Dermis blood vessel endothelial cell (primary cell): ENCODE results near the gene PTPDC1. TPM values are rescaled to one million over a fixed set of nuclear protein-coding genes. Genes with fewer than 3 reads are reported as not detected.
A peak's percentile ranks its signal among the peaks of the same experiment; 100 is the strongest.

ENCODE experiments used
- DNase-seq: peaks from one replicate; pipeline ENCODE4 v3.0.0; 2010
- total RNA-seq: library from RNA; depleted of rRNA; stranded (reverse); fragments of >200 nt; gene quantifications from 2 replicates; pipeline ENCODE4 v1.2.3, GENCODE V29; 2014

PTPDC1 gene, protein sequence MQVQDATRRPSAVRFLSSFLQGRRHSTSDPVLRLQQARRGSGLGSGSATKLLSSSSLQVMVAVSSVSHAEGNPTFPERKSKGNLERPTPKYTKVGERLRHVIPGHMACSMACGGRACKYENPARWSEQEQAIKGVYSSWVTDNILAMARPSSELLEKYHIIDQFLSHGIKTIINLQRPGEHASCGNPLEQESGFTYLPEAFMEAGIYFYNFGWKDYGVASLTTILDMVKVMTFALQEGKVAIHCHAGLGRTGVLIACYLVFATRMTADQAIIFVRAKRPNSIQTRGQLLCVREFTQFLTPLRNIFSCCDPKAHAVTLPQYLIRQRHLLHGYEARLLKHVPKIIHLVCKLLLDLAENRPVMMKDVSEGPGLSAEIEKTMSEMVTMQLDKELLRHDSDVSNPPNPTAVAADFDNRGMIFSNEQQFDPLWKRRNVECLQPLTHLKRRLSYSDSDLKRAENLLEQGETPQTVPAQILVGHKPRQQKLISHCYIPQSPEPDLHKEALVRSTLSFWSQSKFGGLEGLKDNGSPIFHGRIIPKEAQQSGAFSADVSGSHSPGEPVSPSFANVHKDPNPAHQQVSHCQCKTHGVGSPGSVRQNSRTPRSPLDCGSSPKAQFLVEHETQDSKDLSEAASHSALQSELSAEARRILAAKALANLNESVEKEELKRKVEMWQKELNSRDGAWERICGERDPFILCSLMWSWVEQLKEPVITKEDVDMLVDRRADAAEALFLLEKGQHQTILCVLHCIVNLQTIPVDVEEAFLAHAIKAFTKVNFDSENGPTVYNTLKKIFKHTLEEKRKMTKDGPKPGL
- total RNA-seq = 5.9 and 7.0 TPM in 2 replicates

- DNase-seq = peak; percentile 41
These were observed at the start of gene PTPDC1 for GRCh38 chr9:94084314-94084713. Gene PTPDC1 (plus strand): TSS chr9:94084464. CDS start chr9:94084531, 67 bp downstream.

GRCh38 chr9:94034511-94034910 lies 49.8 kb upstream of the PTPDC1 start:
- no peak for DNase-seq

- no peak for DNase-seq
These were observed 44.5 kb upstream of the PTPDC1 start for GRCh38 chr9:94039786-94040185.

GRCh38 chr9:94042516-94043360 lies 41.5 kb upstream of the PTPDC1 start:
- DNase-seq = no peak

DNA sequence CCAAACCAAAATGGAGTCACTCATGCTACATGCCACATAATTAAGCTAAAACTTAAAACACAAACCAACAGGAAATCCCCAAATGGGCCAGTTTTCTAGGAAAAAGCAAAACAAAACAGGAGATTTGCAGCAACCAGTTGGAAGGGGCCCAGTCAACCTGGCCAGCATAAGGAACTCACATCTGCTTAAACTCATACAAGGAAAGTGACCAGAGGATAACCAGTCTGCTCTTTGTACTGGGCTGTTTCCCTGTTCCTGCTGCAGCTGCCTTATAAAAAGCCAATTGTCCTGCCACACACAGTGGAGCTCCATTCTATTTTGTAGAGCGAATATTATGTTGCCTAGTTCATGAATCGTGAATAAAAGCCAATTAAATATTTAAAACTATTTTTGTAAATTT lies 29.5 kb upstream of the PTPDC1 start:
- DNase-seq = no peak

- peak; percentile 27 for DNase-seq
These were observed 27.8 kb upstream of the PTPDC1 start for GRCh38 chr9:94056442-94056974.

DNA sequence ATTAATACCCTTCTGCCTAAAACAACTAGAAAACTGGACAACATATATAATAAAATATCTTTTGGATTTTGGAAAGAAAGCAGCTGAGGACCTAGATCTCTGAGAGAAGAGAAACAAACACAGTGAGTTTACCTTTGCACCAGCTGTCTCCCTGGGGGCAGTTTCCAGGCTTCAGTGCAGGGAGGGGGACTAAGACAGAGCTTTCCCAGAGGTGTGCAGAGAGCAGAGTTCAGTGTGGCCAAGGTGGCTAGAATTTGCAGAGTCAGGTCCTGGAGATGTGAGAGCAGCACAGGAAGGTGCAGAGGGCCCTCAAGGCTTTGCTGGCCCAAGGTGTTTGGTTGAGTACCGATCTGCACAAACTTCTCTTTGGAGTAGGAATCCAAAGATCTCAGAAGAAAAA lies 26.3 kb upstream of the PTPDC1 start:
- DNase-seq = no peak

GRCh38 chr9:94061864-94062263 lies 22.4 kb upstream of the PTPDC1 start:
- no peak for DNase-seq

DNA sequence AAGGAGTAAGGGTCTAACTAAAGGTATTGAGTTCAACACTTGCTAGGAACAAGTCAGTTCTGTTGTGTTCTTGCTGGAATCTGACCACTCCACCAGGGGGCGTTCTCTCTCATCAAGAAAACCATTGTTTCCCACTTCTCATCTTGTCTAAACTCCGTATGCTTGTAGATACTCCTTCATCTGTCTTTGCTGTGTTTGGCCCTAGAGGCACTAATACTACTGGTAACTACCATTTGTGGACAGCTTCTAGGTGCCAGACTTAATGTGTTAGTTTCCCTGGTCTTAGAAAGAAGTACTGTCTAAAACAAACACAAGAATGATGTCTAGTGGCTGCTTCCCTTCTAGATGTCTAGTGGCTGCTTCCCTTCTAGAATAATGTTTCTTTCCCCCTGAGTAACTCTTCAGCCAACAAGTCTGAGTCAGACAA lies 18.7 kb upstream of the PTPDC1 start:
- peak; percentile 94 for DNase-seq

DNA sequence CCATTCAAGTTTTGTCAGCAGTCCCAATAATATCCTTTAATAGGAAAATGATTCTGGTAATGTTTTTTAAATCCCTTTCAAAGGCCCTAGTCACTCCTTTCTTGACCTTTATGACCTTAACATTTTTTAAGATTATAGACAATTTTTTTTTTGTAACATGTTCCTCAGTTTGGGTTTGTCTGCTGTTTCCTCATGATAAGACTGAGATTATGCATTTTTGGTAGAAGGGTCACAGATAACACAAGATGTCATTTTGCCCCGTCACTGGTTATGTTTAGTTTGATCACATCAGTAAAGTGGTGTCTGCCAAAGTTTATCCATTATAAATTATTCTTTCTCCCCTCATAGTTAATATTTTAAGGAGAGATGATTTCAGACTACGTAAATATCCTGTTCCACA lies 16.0 kb upstream of the PTPDC1 start:
- DNase-seq = no peak

DNA sequence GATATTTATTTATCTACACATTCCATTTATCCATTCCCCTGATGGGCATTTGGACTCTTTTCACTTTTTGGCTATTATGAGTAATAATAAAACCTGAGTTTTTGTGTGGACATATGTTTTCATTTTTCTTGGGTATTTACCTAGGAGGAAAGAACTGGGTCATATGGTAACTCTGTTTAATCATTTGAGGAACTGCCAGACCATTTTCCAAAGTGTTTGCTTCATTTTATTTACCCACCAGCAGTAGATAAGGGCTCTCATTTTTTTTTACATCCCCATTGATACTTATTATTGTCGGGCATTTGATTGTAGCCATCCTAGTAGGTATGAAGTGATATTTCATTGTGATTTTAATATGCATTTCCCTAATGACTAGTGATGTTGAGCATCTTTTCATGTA lies 7.7 kb upstream of the PTPDC1 start:
- DNase-seq = no peak

DNA sequence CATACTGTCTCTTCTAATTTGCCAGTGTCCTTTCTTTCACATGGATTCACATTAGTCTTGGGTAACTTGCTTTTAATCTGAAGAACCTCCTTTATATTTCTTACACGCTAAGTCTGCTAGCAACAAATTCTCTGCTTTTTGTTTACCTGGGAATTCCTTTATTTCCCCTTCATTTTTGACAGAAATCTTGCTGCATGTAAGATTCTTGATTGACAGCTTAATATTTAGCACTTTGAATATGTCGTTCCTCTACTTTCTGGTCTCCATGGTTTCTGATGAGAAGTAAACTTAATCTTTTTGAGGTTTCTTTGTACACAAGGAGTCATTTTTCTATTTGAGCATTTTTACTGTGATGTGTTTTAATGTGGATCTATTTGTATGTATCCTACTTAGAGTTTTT lies 6.2 kb upstream of the PTPDC1 start:
- DNase-seq = no peak

DNA sequence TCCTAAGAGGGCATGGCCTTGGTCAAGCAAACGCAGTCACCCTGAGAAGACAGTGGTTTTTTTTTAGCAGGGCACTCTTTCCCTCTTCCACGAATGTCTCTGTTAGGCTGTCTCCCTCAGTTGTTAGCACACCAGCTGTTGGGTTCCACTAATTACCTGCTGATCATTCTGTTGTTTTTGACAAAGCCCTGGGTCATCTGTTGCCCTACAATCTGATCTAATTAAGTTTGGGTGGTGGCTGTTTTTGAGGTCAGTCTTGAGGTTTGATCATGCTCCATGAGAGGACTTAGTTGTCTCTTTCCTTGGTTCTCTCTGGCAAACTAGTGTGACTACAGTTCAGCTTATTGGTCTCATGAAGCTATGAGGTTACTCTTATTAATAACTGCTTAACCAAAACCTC lies 5.0 kb upstream of the PTPDC1 start:
- no peak for DNase-seq

DNA sequence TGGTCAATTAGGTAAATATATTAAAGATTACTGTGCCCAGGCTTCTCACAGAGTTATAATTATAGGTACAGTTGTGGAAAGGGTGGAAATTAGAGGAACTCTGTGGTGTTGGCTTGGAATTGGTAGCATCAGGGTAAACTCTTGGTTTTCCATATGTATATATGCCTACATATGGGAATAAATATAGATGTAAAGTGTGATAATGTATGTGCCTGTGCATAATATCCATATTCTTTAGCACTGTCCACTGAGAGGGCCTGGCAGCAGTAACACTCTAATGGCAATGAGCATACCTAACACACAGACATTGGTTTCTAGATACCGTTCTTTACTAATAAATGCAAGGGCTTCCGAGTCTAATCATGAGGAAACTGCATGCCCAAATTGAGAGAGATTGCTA lies 4.0 kb upstream of the PTPDC1 start:
- no peak for DNase-seq

GRCh38 chr9:94081435-94081834 lies 2.8 kb upstream of the PTPDC1 start:
- no peak for DNase-seq

- no peak for DNase-seq
These were observed 2.3 kb upstream of the PTPDC1 start for GRCh38 chr9:94081864-94082463.

GRCh38 chr9:94082553-94082952 lies 1.7 kb upstream of the PTPDC1 start:
- DNase-seq = no peak

DNA sequence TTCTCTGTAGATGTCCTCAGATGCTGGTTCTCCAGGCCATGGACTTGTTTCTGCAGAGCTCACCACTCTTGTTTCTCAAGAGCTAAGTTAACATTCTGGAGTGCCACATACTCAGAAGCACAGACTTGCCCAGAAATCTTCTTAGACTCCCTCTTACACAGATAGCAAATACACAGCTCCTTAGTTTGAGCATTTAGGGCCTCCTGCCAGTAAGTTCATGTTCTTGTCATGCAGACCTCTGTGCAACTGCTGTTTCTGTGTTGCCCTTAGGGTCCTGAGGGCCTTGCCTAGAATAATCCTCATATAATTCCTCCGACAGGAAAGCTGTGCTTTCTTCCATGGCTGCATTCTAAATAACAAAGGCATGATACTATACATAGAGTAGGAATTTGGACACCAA lies 1.3 kb upstream of the PTPDC1 start:
- DNase-seq = no peak

DNA sequence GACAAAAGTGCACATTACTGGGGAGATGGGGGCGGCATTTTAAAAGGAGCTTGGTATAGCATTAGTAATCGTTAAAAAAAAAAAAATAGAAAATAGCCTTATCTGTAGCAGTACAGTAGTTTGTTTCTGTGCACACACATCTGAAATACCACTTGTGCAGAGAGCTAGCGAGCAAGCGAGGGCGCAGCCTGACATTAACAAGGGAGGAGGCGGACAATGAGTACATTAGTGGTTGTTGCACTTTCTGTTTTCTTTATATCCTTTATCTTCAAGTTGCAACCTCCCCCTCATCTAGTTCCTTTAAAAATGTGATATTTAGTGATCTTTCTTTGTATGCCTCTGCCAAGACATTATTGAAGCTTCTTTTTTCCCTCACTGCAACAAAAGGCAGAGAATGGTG lies 880 bp upstream of the PTPDC1 start:
- DNase-seq = no peak

- DNase-seq = peak; percentile 10
These were observed 887 bp downstream of the PTPDC1 start for GRCh38 chr9:94085062-94085639.

DNA sequence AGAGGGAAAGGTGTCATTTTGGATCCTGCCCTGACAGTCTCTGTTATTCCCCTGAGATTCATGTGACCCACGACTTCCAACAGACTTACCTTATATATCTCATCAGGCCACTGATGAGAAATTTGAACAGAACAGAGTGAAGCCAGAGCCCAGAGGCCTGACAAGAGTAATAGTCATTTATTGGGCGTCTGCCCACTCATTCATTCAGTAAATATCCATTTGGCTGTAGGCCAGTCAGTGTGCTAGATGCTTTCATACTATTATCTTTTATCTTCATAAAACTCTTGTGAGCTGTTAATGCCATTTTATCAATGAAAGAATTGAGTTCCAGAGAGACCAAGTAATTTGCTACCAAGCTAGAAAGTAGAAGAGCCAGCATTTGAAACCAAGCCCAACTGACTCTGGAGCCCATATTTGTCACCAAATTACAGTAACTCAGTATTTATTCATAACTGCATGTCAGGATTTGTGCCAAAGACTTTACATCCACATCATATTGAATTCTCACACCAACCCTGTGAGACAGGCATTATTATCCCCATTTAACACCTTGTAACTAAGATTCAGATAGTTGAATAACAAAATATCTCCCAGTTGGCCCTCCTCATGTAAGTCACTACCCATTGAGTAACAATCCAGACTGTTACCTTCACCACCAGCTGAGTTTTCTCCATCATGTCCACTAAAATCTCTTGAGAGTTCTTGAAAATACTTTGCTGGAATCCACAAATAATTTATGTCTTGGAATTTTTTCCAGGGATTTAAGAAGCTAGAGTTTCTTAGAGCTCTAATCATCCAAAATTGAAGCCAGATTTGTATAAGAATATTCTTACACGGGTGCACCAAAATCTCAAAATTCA lies 2.5 kb downstream of the PTPDC1 start:
- peak; percentile 65 for DNase-seq
